GM21390 (cell line): Measurements from ENCODE around the gene DLG5.
"Not testable (repeated sequence)": the region's sequence is repeated elsewhere in the genome, so short reads cannot be mapped to it uniquely, and the experiment has no call there.

Experiments used
- ATAC-seq: cut with Tn5 transposase; IDR thresholded peaks from one replicate; pipeline ENCODE4 v1.9.1; 2021; ENCODE audit not compliant: unreplicated experiment

Gene DLG5

GRCh38 chr10:77771851-77772250 is 154.7 kb downstream of the DLG5 start:
- no peak for ATAC-seq

- ATAC-seq, result no peak
Observed at GRCh38 chr10:77771450-77771849, 155.1 kb downstream of the DLG5 start.

- ATAC-seq, result no peak
Observed at GRCh38 chr10:77770868-77771175, 155.7 kb downstream of the DLG5 start.

- no peak for ATAC-seq
Observed at GRCh38 chr10:77770081-77770867, 156.3 kb downstream of the DLG5 start.

- no peak for ATAC-seq
Observed at GRCh38 chr10:77768039-77768438, 158.5 kb downstream of the DLG5 start.

- no peak for ATAC-seq
Observed at GRCh38 chr10:77763453-77764430, 162.8 kb downstream of the DLG5 start.

- ATAC-seq, result not testable (repeated sequence)
Observed at GRCh38 chr10:77758406-77758805, 168.1 kb downstream of the DLG5 start.

GRCh38 chr10:77756319-77757232 is 170.0 kb downstream of the DLG5 start:
- no peak for ATAC-seq

- no peak for ATAC-seq
Observed at GRCh38 chr10:77746047-77746707, 180.4 kb downstream of the DLG5 start.

GRCh38 chr10:77744245-77744644 is 182.3 kb downstream of the DLG5 start:
- no peak for ATAC-seq

GRCh38 chr10:77742172-77742571 is 184.4 kb downstream of the DLG5 start:
- ATAC-seq, result no peak

GRCh38 chr10:77741746-77742145 is 184.8 kb downstream of the DLG5 start:
- no peak for ATAC-seq
